Endothelial cell (in vitro differentiated cells): Measurements from ENCODE around the gene IST1. TPM values are rescaled to one million over a fixed set of nuclear protein-coding genes. Genes with fewer than 3 reads are reported as not detected.

ENCODE experiments used
- DNase-seq: peaks from one replicate; pipeline ENCODE4 v3.0.0; 2021; ENCODE audit warnings: low spot score
- H3K27ac Mint-ChIP-seq: one replicate; pipeline ENCODE4 v1.8.0; 2021; ENCODE audit warnings: mixed read lengths, inconsistent platforms; ENCODE audit not compliant: unreplicated experiment
- H3K27me3 Mint-ChIP-seq: one replicate; pipeline ENCODE4 v1.8.0; 2021; ENCODE audit warnings: mild to moderate bottlenecking, moderate library complexity, mixed read lengths, inconsistent platforms; ENCODE audit not compliant: unreplicated experiment
- H3K36me3 Mint-ChIP-seq: one replicate; pipeline ENCODE4 v1.8.0; 2021; ENCODE audit warnings: mild to moderate bottlenecking, low read depth, mixed read lengths, inconsistent platforms; ENCODE audit not compliant: unreplicated experiment
- H3K4me1 Mint-ChIP-seq: one replicate; pipeline ENCODE4 v1.8.0; 2021; ENCODE audit warnings: mild to moderate bottlenecking, mixed read lengths, inconsistent platforms; ENCODE audit not compliant: unreplicated experiment
- H3K4me3 Mint-ChIP-seq: one replicate; pipeline ENCODE4 v1.8.0; 2021; ENCODE audit warnings: mild to moderate bottlenecking, mixed read lengths, inconsistent platforms; ENCODE audit not compliant: unreplicated experiment
- H3K9me3 Mint-ChIP-seq: one replicate; pipeline ENCODE4 v1.8.0; 2021; ENCODE audit warnings: mixed read lengths, inconsistent platforms; ENCODE audit not compliant: unreplicated experiment
- total RNA-seq: library from RNA; stranded (reverse); fragmentation: NEBNext Ultra II Directional; extraction: Animal tissue kit (Norgen Biotek cat#: 25700); gene quantifications from one replicate; pipeline ENCODE4 v1.2.1, GENCODE V29; 2021; ENCODE audit not compliant: unreplicated experiment
- TF ChIP-seq, protein P1 (sequence below): fragments of 200-600 bp; sonication (generic); IDR thresholded peaks from one replicate; pipeline ENCODE4 v1.5.0; 2021; ENCODE audit warnings: antibody characterized with exemption; ENCODE audit not compliant: unreplicated experiment

Gene IST1
- total RNA-seq, 1 donor from 2014 or later = 247 TPM

- no peaks in the 10 kb centered on the region for H3K36me3 Mint-ChIP-seq
- no peak overlapping the region for H3K4me3 Mint-ChIP-seq
- H3K27me3 Mint-ChIP-seq = peaks cover 3% of the 10 kb centered on the region
- TF ChIP-seq, protein P1, sequence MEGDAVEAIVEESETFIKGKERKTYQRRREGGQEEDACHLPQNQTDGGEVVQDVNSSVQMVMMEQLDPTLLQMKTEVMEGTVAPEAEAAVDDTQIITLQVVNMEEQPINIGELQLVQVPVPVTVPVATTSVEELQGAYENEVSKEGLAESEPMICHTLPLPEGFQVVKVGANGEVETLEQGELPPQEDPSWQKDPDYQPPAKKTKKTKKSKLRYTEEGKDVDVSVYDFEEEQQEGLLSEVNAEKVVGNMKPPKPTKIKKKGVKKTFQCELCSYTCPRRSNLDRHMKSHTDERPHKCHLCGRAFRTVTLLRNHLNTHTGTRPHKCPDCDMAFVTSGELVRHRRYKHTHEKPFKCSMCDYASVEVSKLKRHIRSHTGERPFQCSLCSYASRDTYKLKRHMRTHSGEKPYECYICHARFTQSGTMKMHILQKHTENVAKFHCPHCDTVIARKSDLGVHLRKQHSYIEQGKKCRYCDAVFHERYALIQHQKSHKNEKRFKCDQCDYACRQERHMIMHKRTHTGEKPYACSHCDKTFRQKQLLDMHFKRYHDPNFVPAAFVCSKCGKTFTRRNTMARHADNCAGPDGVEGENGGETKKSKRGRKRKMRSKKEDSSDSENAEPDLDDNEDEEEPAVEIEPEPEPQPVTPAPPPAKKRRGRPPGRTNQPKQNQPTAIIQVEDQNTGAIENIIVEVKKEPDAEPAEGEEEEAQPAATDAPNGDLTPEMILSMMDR = no peak
- H3K4me1 Mint-ChIP-seq = no peaks in the 10 kb centered on the region
- H3K9me3 Mint-ChIP-seq = no peaks in the 10 kb centered on the region
- H3K27ac Mint-ChIP-seq = no peak overlapping the region
- no peak for DNase-seq
Measured at GRCh38 chr16:71973001-71973400, 77.7 kb downstream of the IST1 start.

- H3K4me1 Mint-ChIP-seq = no peaks in the 10 kb centered on the region
- DNase-seq = no peak
- H3K27ac Mint-ChIP-seq = no peak overlapping the region
- H3K4me3 Mint-ChIP-seq = no peak overlapping the region
- H3K36me3 Mint-ChIP-seq = no peaks in the 10 kb centered on the region
- H3K27me3 Mint-ChIP-seq = peaks cover 3% of the 10 kb centered on the region
- no peaks in the 10 kb centered on the region for H3K9me3 Mint-ChIP-seq
- TF ChIP-seq, protein P1 = no peak
Measured at GRCh38 chr16:71974068-71974818, 78.9 kb downstream of the IST1 start.

Other genes with a start within 250 kb of the IST1 start
- gene PHLPP2, start 170.8 kb upstream of the IST1 start, total RNA-seq = 7.3 TPM
- gene AP1G1, start 86.7 kb upstream of the IST1 start, total RNA-seq = 104 TPM
- gene ATXN1L, start 49.6 kb upstream of the IST1 start, total RNA-seq = 34.4 TPM
- 17.7 TPM for gene ZNF821, start 11.3 kb upstream of the IST1 start, total RNA-seq
- not detected for gene PKD1L3, start 104.9 kb downstream of the IST1 start, total RNA-seq
- gene DHODH, start 113.2 kb downstream of the IST1 start, total RNA-seq = 4.7 TPM
- not detected for gene HP, start 159.0 kb downstream of the IST1 start, total RNA-seq
- 0.97 TPM for gene HPR, start 167.7 kb downstream of the IST1 start, total RNA-seq
- 10.9 TPM for gene TXNL4B, start 198.1 kb downstream of the IST1 start, total RNA-seq
- 84.6 TPM for gene DHX38, start 198.3 kb downstream of the IST1 start, total RNA-seq